ENCODE measurements around the gene ATP8B4.
A peak's percentile ranks its signal among the peaks of the same experiment; 100 is the strongest.
"Not testable (repeated sequence)": the region's sequence is repeated elsewhere in the genome, so short reads cannot be mapped to it uniquely, and the experiment has no call there.

Gene ATP8B4

GRCh38 chr15:50119063-50120040, at the start of gene ATP8B4:
TSS of gene ATP8B4 (minus strand) at chr15:50119233. CDS start at chr15:50106966, 12,267 bp downstream.
- no peak for DNase-seq

- no peak for DNase-seq
Measured at GRCh38 chr15:50168379-50168778, 49.3 kb upstream of the ATP8B4 start.

GRCh38 chr15:50167110-50167509, 48.1 kb upstream of the ATP8B4 start:
- DNase-seq: no peak

- DNase-seq: no peak
Measured at GRCh38 chr15:50166216-50166615, 47.2 kb upstream of the ATP8B4 start.

- no peak for DNase-seq
Measured at GRCh38 chr15:50164458-50164857, 45.4 kb upstream of the ATP8B4 start.

- DNase-seq: no peak
Measured at GRCh38 chr15:50163719-50164410, 44.8 kb upstream of the ATP8B4 start.

- no peak for DNase-seq
Measured at GRCh38 chr15:50162969-50163718, 44.1 kb upstream of the ATP8B4 start.

- not testable (repeated sequence) for DNase-seq
Measured at GRCh38 chr15:50158236-50158635, 39.2 kb upstream of the ATP8B4 start.

- DNase-seq: no peak
Measured at GRCh38 chr15:50151476-50151875, 32.4 kb upstream of the ATP8B4 start.

- DNase-seq: no peak
Measured at GRCh38 chr15:50150851-50151250, 31.8 kb upstream of the ATP8B4 start.

GRCh38 chr15:50150349-50150748, 31.3 kb upstream of the ATP8B4 start:
- DNase-seq: no peak

GRCh38 chr15:50149090-50149489, 30.1 kb upstream of the ATP8B4 start:
- no peak for DNase-seq

- DNase-seq: peak; percentile 27
Measured at GRCh38 chr15:50148362-50148963, 29.4 kb upstream of the ATP8B4 start.

- DNase-seq: no peak
Measured at GRCh38 chr15:50146632-50147031, 27.6 kb upstream of the ATP8B4 start.

GRCh38 chr15:50145451-50145872, 26.4 kb upstream of the ATP8B4 start:
- peak; percentile 86 for DNase-seq

- DNase-seq: peak; percentile 51
Measured at GRCh38 chr15:50144341-50145120, 25.5 kb upstream of the ATP8B4 start.

- no peak for DNase-seq
Measured at GRCh38 chr15:50143255-50143860, 24.3 kb upstream of the ATP8B4 start.

GRCh38 chr15:50141856-50142255, 22.8 kb upstream of the ATP8B4 start:
- DNase-seq: no peak

GRCh38 chr15:50140983-50141382, 21.9 kb upstream of the ATP8B4 start:
- DNase-seq: no peak

GRCh38 chr15:50140098-50140497, 21.1 kb upstream of the ATP8B4 start:
- DNase-seq: no peak

GRCh38 chr15:50138391-50138790, 19.4 kb upstream of the ATP8B4 start:
- no peak for DNase-seq
